Endothelial cell of umbilical vein (primary cell): Measurements from ENCODE around the gene VPREB3. TPM values are rescaled to one million over a fixed set of nuclear protein-coding genes. Genes with fewer than 3 reads are reported as not detected.

Experiments used
- BruUV-seq: library from RNA; stranded (reverse); fragments of 400-500 nt; replicated peaks from 2 replicates; lab custom pipeline; 2021; lab: Mats Ljungman, UMichigan
- CTCF ChIA-PET: fragments of 300-600, 350-600 bp; sonication (Branson Sonifier 250); formaldehyde crosslinking; loops from one replicate; lab custom pipeline; 2021; ENCODE audit warnings: antibody characterized with exemption, inconsistent platforms; lab: Charles Lee
- POLR2A ChIA-PET: fragments of 300-600, 350-600 bp; sonication (Branson Sonifier 250); formaldehyde crosslinking; loops from one replicate; lab custom pipeline; 2021; ENCODE audit warnings: antibody characterized with exemption, inconsistent platforms; lab: Charles Lee
- DNase-seq: peaks from one replicate; pipeline ENCODE4 v3.0.0-alpha.2; 2011; ENCODE audit warnings: low read depth, low spot score
- FAIRE-seq: peaks from 2 replicates; lab custom pipeline; 2011; peaks lifted over from hg19 to GRCh38; lab: Jason Lieb, UNC
- H2AFZ ChIP-seq: 2 replicates; pipeline ENCODE4 v1.6.0; 2012; ENCODE audit warnings: low read depth, low read length, control low read depth, inconsistent platforms
- H3K27ac ChIP-seq: 2 replicates; pipeline ENCODE4 v1.5.1; 2011; ENCODE audit warnings: low read depth, mild to moderate bottlenecking, control low read depth, low read length, moderate library complexity; ENCODE audit not compliant: insufficient read depth
- H3K27me3 ChIP-seq, 2 experiments: 2 replicates each; pipeline versions ENCODE4 v1.6.0 to v1.6.1; 2011; ENCODE audit warnings: low read length in 2 of 2, mixed read lengths in 1 of 2; ENCODE audit not compliant: control insufficient read depth in 2 of 2, insufficient read depth in 2 of 2
- H3K36me3 ChIP-seq, 2 experiments: 2 replicates in 1 of 2; 3 replicates in 1 of 2; pipeline ENCODE4 v1.5.1; 2011; ENCODE audit warnings: low read length in 2 of 2, mild to moderate bottlenecking in 1 of 2, moderate library complexity in 1 of 2; ENCODE audit not compliant: control insufficient read depth in 2 of 2, insufficient read depth in 2 of 2; ENCODE audit errors: extremely low read depth in 1 of 2
- H3K4me1 ChIP-seq: 3 replicates; pipeline ENCODE4 v1.5.1; 2011; ENCODE audit warnings: mild to moderate bottlenecking, low read length; ENCODE audit not compliant: control insufficient read depth, insufficient read depth; ENCODE audit errors: extremely low read depth
- H3K4me2 ChIP-seq: 2 replicates; pipeline ENCODE4 v1.6.1; 2011; ENCODE audit warnings: low read length, control low read depth, mixed read lengths; ENCODE audit not compliant: insufficient read depth
- H3K4me3 ChIP-seq, 3 experiments: fragments of 200-600 bp in 1 of 3; sonication (generic), shearing (Covaris generic) in 1 of 3; replicated peaks in 1 of 3; 2 replicates each; pipeline ENCODE4 v1.5.1; 2011 to 2016; ENCODE audit warnings: control low read depth in 3 of 3, low read length in 3 of 3, mild to moderate bottlenecking in 2 of 3, inconsistent platforms in 1 of 3, low read depth in 1 of 3, moderate library complexity in 1 of 3; ENCODE audit not compliant: insufficient read depth in 1 of 3
- H3K79me2 ChIP-seq: 2 replicates; pipeline ENCODE4 v1.6.0; 2012; ENCODE audit warnings: low read length, inconsistent platforms; ENCODE audit not compliant: control insufficient read depth, insufficient read depth
- H3K9ac ChIP-seq: replicated peaks from 2 replicates; pipeline ENCODE3; 2011; ENCODE audit warnings: low read length, control low read depth; ENCODE audit not compliant: insufficient read depth; ENCODE audit errors: extremely low read depth
- H3K9me1 ChIP-seq: replicated peaks from 3 replicates; pipeline ENCODE4 v1.6.0; 2011; ENCODE audit warnings: mild to moderate bottlenecking, low read length; ENCODE audit not compliant: control insufficient read depth, insufficient read depth; ENCODE audit errors: extremely low read depth
- H3K9me3 ChIP-seq: replicated peaks from 2 replicates; pipeline ENCODE4 v1.5.1; 2012; ENCODE audit warnings: low read length, inconsistent platforms; ENCODE audit not compliant: control insufficient read depth, insufficient read depth
- H4K20me1 ChIP-seq: replicated peaks from 2 replicates; pipeline ENCODE3; 2011; ENCODE audit warnings: mild to moderate bottlenecking, low read length; ENCODE audit not compliant: control insufficient read depth, insufficient read depth; ENCODE audit errors: extremely low read depth
- EZH2 ChIP-seq: IDR thresholded peaks from 2 replicates; pipeline ENCODE4 v1.6.1; 2012; ENCODE audit warnings: borderline replicate concordance, low read depth, mild to moderate bottlenecking, moderate library complexity, low read length, inconsistent platforms; ENCODE audit not compliant: severe bottlenecking
- FOS ChIP-seq: IDR thresholded peaks from 2 replicates; pipeline ENCODE4 v1.6.1; 2011; ENCODE audit warnings: mild to moderate bottlenecking, low read length, moderate library complexity, borderline replicate concordance; ENCODE audit not compliant: insufficient read depth
- GATA2 ChIP-seq: IDR thresholded peaks from 2 replicates; pipeline ENCODE4 v1.7.0; 2011; ENCODE audit warnings: low read depth, mild to moderate bottlenecking, moderate library complexity, mixed read lengths, low read length; ENCODE audit not compliant: insufficient read length, insufficient read depth
- JUN ChIP-seq: IDR thresholded peaks from 2 replicates; pipeline ENCODE4 v1.6.1; 2011; ENCODE audit warnings: borderline replicate concordance, low read depth; ENCODE audit not compliant: insufficient read length, insufficient read depth
- MAX ChIP-seq: IDR thresholded peaks from 2 replicates; pipeline ENCODE4 v1.6.1; 2011; ENCODE audit not compliant: insufficient read depth, insufficient read length
- MYC ChIP-seq: IDR thresholded peaks from one replicate; pipeline ENCODE4 v1.6.1; 2011; ENCODE audit warnings: mild to moderate bottlenecking, low read depth, low read length
- POLR2A ChIP-seq: IDR thresholded peaks from 2 replicates; pipeline ENCODE4 v1.6.1; 2012; ENCODE audit warnings: low read depth, mild to moderate bottlenecking, control low read depth, low read length
- POLR2AphosphoS5 ChIP-seq: IDR thresholded peaks from 2 replicates; pipeline ENCODE4 v1.6.1; 2012; ENCODE audit warnings: low read depth, mild to moderate bottlenecking, control low read depth, low read length, moderate library complexity; ENCODE audit not compliant: insufficient read depth
- dilution Hi-C: fragments of 300-500 bp; cut with MboI; formaldehyde crosslinking; loops from one replicate; pipeline ENCODE4 v1.15.0; 2019; ENCODE audit warnings: low sequenced_read_pairs; ENCODE audit not compliant: extremely low pct_ligation_motif_present
- intact Hi-C: fragments of 100-400 bp; cut with micrococcal nuclease; formaldehyde crosslinking; loops from one replicate; pipeline ENCODE4 v1.10.0; 2022
- polyA plus RNA-seq, 4 experiments: library from polyadenylated mRNA; depleted of rRNA in 3 of 4; stranded (reverse) in 3 of 4; unstranded in 1 of 4; fragments of >200 nt; gene quantifications; 2 replicates each; pipeline versions ENCODE4 v1.2.1 to v1.2.3, GENCODE V29; 2011 to 2012; ENCODE audit warnings: missing spikeins in 1 of 4
- total RNA-seq: library from RNA; stranded (reverse); gene quantifications from 2 replicates; pipeline ENCODE4 v1.2.3, GENCODE V29; 2021
- TF ChIP-seq, protein P1 (sequence below), 2 donors: IDR thresholded peaks; 1 replicate in 1 of 2; 2 replicates in 1 of 2; pipeline ENCODE4 v1.5.1; 2011; ENCODE audit warnings: low read length in 2 of 2, mild to moderate bottlenecking in 2 of 2, moderate library complexity in 2 of 2, control low read depth in 1 of 2, inconsistent platforms in 1 of 2, low read depth in 1 of 2; ENCODE audit not compliant: insufficient read depth in 1 of 2; ENCODE audit errors: extremely low read depth in 1 of 2

VPREB3 gene
- total and polyA plus RNA-seq, 2 donors (not counting 3 experiments of a cell fraction or from before 2014, with no cell fraction given) = not detected

GRCh38 chr22:23712256-23712655, 42.0 kb downstream of the VPREB3 start:
- H3K4me2 ChIP-seq = no peak overlapping the region
- H3K36me3 ChIP-seq = peaks cover 11 to 19% of the 10 kb centered on the region in 2 experiments
- H3K4me3 ChIP-seq = no peak overlapping the region
- no peaks in the 10 kb centered on the region for H3K9me1 ChIP-seq
- H3K9ac ChIP-seq = no peak overlapping the region
- TF ChIP-seq POLR2A (no peak), POLR2AphosphoS5 (no peak), FOS (no peak), GATA2 (no peak), MYC (no peak), EZH2 (no peak), JUN (no peak), MAX (no peak)
- TF ChIP-seq, protein P1, sequence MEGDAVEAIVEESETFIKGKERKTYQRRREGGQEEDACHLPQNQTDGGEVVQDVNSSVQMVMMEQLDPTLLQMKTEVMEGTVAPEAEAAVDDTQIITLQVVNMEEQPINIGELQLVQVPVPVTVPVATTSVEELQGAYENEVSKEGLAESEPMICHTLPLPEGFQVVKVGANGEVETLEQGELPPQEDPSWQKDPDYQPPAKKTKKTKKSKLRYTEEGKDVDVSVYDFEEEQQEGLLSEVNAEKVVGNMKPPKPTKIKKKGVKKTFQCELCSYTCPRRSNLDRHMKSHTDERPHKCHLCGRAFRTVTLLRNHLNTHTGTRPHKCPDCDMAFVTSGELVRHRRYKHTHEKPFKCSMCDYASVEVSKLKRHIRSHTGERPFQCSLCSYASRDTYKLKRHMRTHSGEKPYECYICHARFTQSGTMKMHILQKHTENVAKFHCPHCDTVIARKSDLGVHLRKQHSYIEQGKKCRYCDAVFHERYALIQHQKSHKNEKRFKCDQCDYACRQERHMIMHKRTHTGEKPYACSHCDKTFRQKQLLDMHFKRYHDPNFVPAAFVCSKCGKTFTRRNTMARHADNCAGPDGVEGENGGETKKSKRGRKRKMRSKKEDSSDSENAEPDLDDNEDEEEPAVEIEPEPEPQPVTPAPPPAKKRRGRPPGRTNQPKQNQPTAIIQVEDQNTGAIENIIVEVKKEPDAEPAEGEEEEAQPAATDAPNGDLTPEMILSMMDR (IDR thresholded peaks at IDR 0.05; ENCODE audit: extremely low read depth in 1 of 2, insufficient read depth in 1 of 2, low read depth in 1 of 2, low read length in 2 of 2) = no peak
- H3K9me3 ChIP-seq = no peaks in the 10 kb centered on the region
- BruUV-seq = no TSS peak
- H3K79me2 ChIP-seq = peaks cover 14% of the 10 kb centered on the region
- dilution Hi-C loops = no loop called here
- intact Hi-C loops = no loop called here
- H4K20me1 ChIP-seq = no peaks in the 10 kb centered on the region
- FAIRE-seq (no peak), DNase-seq (no peak)
- H3K4me1 ChIP-seq = no peaks in the 10 kb centered on the region
- H3K27ac ChIP-seq = no peak overlapping the region
- CTCF ChIA-PET = interaction anchor here (0.5 to 2.0 kb wide), 2 partner anchors 25 to 137 kb away, joined by 3 to 5 read pairs; no protein-coding TSS in a partner anchor
- POLR2A ChIA-PET = no interaction called here
- no peaks in the 10 kb centered on the region for H3K27me3 ChIP-seq
- no peak overlapping the region for H2AFZ ChIP-seq
